ENCODE measurements around the gene FCF1. TPM values are rescaled to one million over a fixed set of nuclear protein-coding genes. Genes with fewer than 3 reads are reported as not detected.

FCF1 gene
- polyA plus RNA-seq, 3 donors, result 14.8 to 22.6 (median 17.5) TPM

- Histone ChIP-seq H3K36me3 (replicated peaks in 1 of 2; ENCODE audit: control insufficient read depth in 1 of 2, insufficient read depth in 2 of 2, low read length in 2 of 2) (peaks cover 80 to 99% of the 10 kb centered on the region in 2 donors), H3K9ac (ENCODE audit: insufficient read depth, low read length, poor library complexity, severe bottlenecking) (no peak overlapping the region), H3K27me3 (ENCODE audit: control insufficient read depth in 2 of 2, insufficient read depth in 2 of 2, low read length in 2 of 2) (no peaks in the 10 kb centered on the region), H3K79me2 (ENCODE audit: insufficient read depth, low read length) (peaks cover 18% of the 10 kb centered on the region), H3K27ac (ENCODE audit: low read depth in 1 of 2, low read length in 2 of 2) (no peak overlapping the region), H3K4me3 (replicated peaks in 1 of 3; ENCODE audit: low read depth in 2 of 3, low read length in 3 of 3) (no peak overlapping the region), H3K9me3 (replicated peaks in 1 of 2; ENCODE audit: control insufficient read depth in 1 of 2, insufficient read depth in 1 of 2, low read length in 2 of 2) (no peaks in the 10 kb centered on the region), H3K4me2 (replicated peaks; ENCODE audit: extremely low read depth, low read length, poor library complexity, severe bottlenecking) (no peak overlapping the region), H4K20me1 (ENCODE audit: insufficient read depth, low read length) (no peaks in the 10 kb centered on the region), H3K4me1 (ENCODE audit: control insufficient read depth in 1 of 2, insufficient read depth in 2 of 2, low read length in 2 of 2) (no peaks in the 10 kb centered on the region), H2AFZ (ENCODE audit: insufficient read depth, low read depth, low read length, poor library complexity, severe bottlenecking) (no peak overlapping the region)
- no peak for TF ChIP-seq CTCF (IDR thresholded peaks at IDR 0.05)
- no peak for DNase-seq
- Mint-ChIP-seq H3K27ac (peak overlapping the region in 2 of 7 donors; percentile 0 to 65), H3K9me3 (no peaks in the 10 kb centered on the region), H3K27me3 (ENCODE audit: low read depth in 3 of 3) (no peaks in the 10 kb centered on the region), H3K4me3 (no peak overlapping the region), H3K4me1 (peaks cover 3% of the 10 kb centered on the region), H3K36me3 (peaks cover 70 to 82% of the 10 kb centered on the region in 2 donors)
- intact Hi-C loops (cut with micrococcal nuclease), result no loop called here
Observed at GRCh38 chr14:74784634-74785033, 71.7 kb downstream of the FCF1 start.

- Histone ChIP-seq H3K4me1 (ENCODE audit: control insufficient read depth in 1 of 2, insufficient read depth in 2 of 2, low read length in 2 of 2) (no peaks in the 10 kb centered on the region), H3K9me3 (replicated peaks in 1 of 2; ENCODE audit: control insufficient read depth in 1 of 2, insufficient read depth in 1 of 2, low read length in 2 of 2) (no peaks in the 10 kb centered on the region), H3K27ac (ENCODE audit: low read depth in 1 of 2, low read length in 2 of 2) (no peak overlapping the region), H3K4me3 (replicated peaks in 1 of 3; ENCODE audit: low read depth in 2 of 3, low read length in 3 of 3) (no peak overlapping the region), H3K27me3 (ENCODE audit: control insufficient read depth in 2 of 2, insufficient read depth in 2 of 2, low read length in 2 of 2) (no peaks in the 10 kb centered on the region), H2AFZ (ENCODE audit: insufficient read depth, low read depth, low read length, poor library complexity, severe bottlenecking) (no peak overlapping the region), H3K36me3 (replicated peaks in 1 of 2; ENCODE audit: control insufficient read depth in 1 of 2, insufficient read depth in 2 of 2, low read length in 2 of 2) (peaks cover 76 to 97% of the 10 kb centered on the region in 2 donors), H3K4me2 (replicated peaks; ENCODE audit: extremely low read depth, low read length, poor library complexity, severe bottlenecking) (no peak overlapping the region), H4K20me1 (ENCODE audit: insufficient read depth, low read length) (no peaks in the 10 kb centered on the region), H3K9ac (ENCODE audit: insufficient read depth, low read length, poor library complexity, severe bottlenecking) (no peak overlapping the region), H3K79me2 (ENCODE audit: insufficient read depth, low read length) (peaks cover 23% of the 10 kb centered on the region)
- intact Hi-C loops (cut with micrococcal nuclease), result no loop called here
- H3K36me3 Mint-ChIP-seq, result peaks cover 67 to 76% of the 10 kb centered on the region in 2 donors
- no CpG with 5 or more reads among the region's 1 CpG for WGBS (ENCODE audit: insufficient coverage)
- peak overlapping the region in 4 of 7 donors; percentile 29 to 65 (median 62) for H3K27ac Mint-ChIP-seq
- TF ChIP-seq CTCF (IDR thresholded peaks at IDR 0.05), result no peak
- no peaks in the 10 kb centered on the region for H3K9me3 Mint-ChIP-seq
- H3K4me3 Mint-ChIP-seq, result no peak overlapping the region
- no peaks in the 10 kb centered on the region for H3K27me3 Mint-ChIP-seq (ENCODE audit: low read depth in 3 of 3)
- peaks cover 3% of the 10 kb centered on the region for H3K4me1 Mint-ChIP-seq
- no peak for DNase-seq
Observed at GRCh38 chr14:74785056-74785613, 72.2 kb downstream of the FCF1 start.
